Measurements from ENCODE around the gene LIMS1. TPM values are rescaled to one million over a fixed set of nuclear protein-coding genes. Genes with fewer than 3 reads are reported as not detected.

Gene LIMS1
- total RNA-seq, 1 donor from 2014 or later: 144 TPM

- peak overlapping the region; percentile 66 for H3K4me3 Mint-ChIP-seq (ENCODE audit: unreplicated experiment)
- H3K9me3 Mint-ChIP-seq (ENCODE audit: unreplicated experiment): no peaks in the 10 kb centered on the region
- no peak for TF ChIP-seq CTCF (IDR thresholded peaks at IDR 0.05; ENCODE audit: unreplicated experiment)
- peaks cover 59% of the 10 kb centered on the region for H3K4me1 Mint-ChIP-seq (ENCODE audit: unreplicated experiment)
- peaks cover 2% of the 10 kb centered on the region for H3K27me3 Mint-ChIP-seq (ENCODE audit: unreplicated experiment)
- no peak for DNase-seq (ENCODE audit: low spot score)
- no peaks in the 10 kb centered on the region for H3K36me3 Mint-ChIP-seq (ENCODE audit: low read depth, unreplicated experiment)
- peak overlapping the region; percentile 61 for H3K27ac Mint-ChIP-seq (ENCODE audit: unreplicated experiment)
Measured at GRCh38 chr2:108625186-108625827, 91.0 kb downstream of the LIMS1 start.

- no peak for TF ChIP-seq CTCF (IDR thresholded peaks at IDR 0.05; ENCODE audit: unreplicated experiment)
- DNase-seq (ENCODE audit: low spot score): no peak
- H3K27ac Mint-ChIP-seq (ENCODE audit: unreplicated experiment): no peak overlapping the region
- H3K36me3 Mint-ChIP-seq (ENCODE audit: low read depth, unreplicated experiment): no peaks in the 10 kb centered on the region
- no peak overlapping the region for H3K4me3 Mint-ChIP-seq (ENCODE audit: unreplicated experiment)
- peaks cover 2% of the 10 kb centered on the region for H3K27me3 Mint-ChIP-seq (ENCODE audit: unreplicated experiment)
- no peaks in the 10 kb centered on the region for H3K9me3 Mint-ChIP-seq (ENCODE audit: unreplicated experiment)
- peaks cover 60% of the 10 kb centered on the region for H3K4me1 Mint-ChIP-seq (ENCODE audit: unreplicated experiment)
Measured at GRCh38 chr2:108625828-108626195, 91.5 kb downstream of the LIMS1 start.

GRCh38 chr2:108626995-108627394 is 92.7 kb downstream of the LIMS1 start:
- no peaks in the 10 kb centered on the region for H3K36me3 Mint-ChIP-seq (ENCODE audit: low read depth, unreplicated experiment)
- peaks cover 58% of the 10 kb centered on the region for H3K4me1 Mint-ChIP-seq (ENCODE audit: unreplicated experiment)
- TF ChIP-seq CTCF (IDR thresholded peaks at IDR 0.05; ENCODE audit: unreplicated experiment): no peak
- H3K27ac Mint-ChIP-seq (ENCODE audit: unreplicated experiment): no peak overlapping the region
- H3K9me3 Mint-ChIP-seq (ENCODE audit: unreplicated experiment): no peaks in the 10 kb centered on the region
- no peaks in the 10 kb centered on the region for H3K27me3 Mint-ChIP-seq (ENCODE audit: unreplicated experiment)
- no peak overlapping the region for H3K4me3 Mint-ChIP-seq (ENCODE audit: unreplicated experiment)
- DNase-seq (ENCODE audit: low spot score): no peak

- no peak for DNase-seq (ENCODE audit: low spot score)
- no peaks in the 10 kb centered on the region for H3K27me3 Mint-ChIP-seq (ENCODE audit: unreplicated experiment)
- H3K9me3 Mint-ChIP-seq (ENCODE audit: unreplicated experiment): no peaks in the 10 kb centered on the region
- peak overlapping the region; percentile 3 for H3K4me3 Mint-ChIP-seq (ENCODE audit: unreplicated experiment)
- H3K4me1 Mint-ChIP-seq (ENCODE audit: unreplicated experiment): peaks cover 66% of the 10 kb centered on the region
- H3K27ac Mint-ChIP-seq (ENCODE audit: unreplicated experiment): peak overlapping the region; percentile 5
- no peak for TF ChIP-seq CTCF (IDR thresholded peaks at IDR 0.05; ENCODE audit: unreplicated experiment)
- no peaks in the 10 kb centered on the region for H3K36me3 Mint-ChIP-seq (ENCODE audit: low read depth, unreplicated experiment)
Measured at GRCh38 chr2:108627911-108628567, 93.8 kb downstream of the LIMS1 start.

GRCh38 chr2:108628936-108629335 is 94.7 kb downstream of the LIMS1 start:
- Mint-ChIP-seq H3K4me3 (ENCODE audit: unreplicated experiment) (no peak overlapping the region), H3K27me3 (ENCODE audit: unreplicated experiment) (no peaks in the 10 kb centered on the region), H3K9me3 (ENCODE audit: unreplicated experiment) (no peaks in the 10 kb centered on the region), H3K36me3 (ENCODE audit: low read depth, unreplicated experiment) (no peaks in the 10 kb centered on the region), H3K4me1 (ENCODE audit: unreplicated experiment) (peaks cover 67% of the 10 kb centered on the region), H3K27ac (ENCODE audit: unreplicated experiment) (peak overlapping the region; percentile 59)
- no peak for TF ChIP-seq CTCF (IDR thresholded peaks at IDR 0.05; ENCODE audit: unreplicated experiment)
- DNase-seq (ENCODE audit: low spot score): no peak
